Small intestine (tissue), 7 donors: ENCODE data around the gene SEMA4D. TPM values are rescaled to one million over a fixed set of nuclear protein-coding genes. Genes with fewer than 3 reads are reported as not detected.

ENCODE experiments used
- DNase-seq, 2 donors: peaks; one replicate each; pipeline versions ENCODE4 v3.0.0 to v3.0.0-alpha.2; 2013
- FAIRE-seq: peaks from 2 replicates; lab custom pipeline; 2012; peaks lifted over from hg19 to GRCh38; lab: Jason Lieb, UNC
- H3K27ac ChIP-seq, 3 donors: one replicate each; pipeline ENCODE4 v1.5.1; 2013; ENCODE audit warnings: low read length in 2 of 3, mild to moderate bottlenecking in 2 of 3, control low read depth in 1 of 3, inconsistent platforms in 1 of 3, low read depth in 1 of 3, moderate library complexity in 1 of 3
- H3K27me3 ChIP-seq, 3 donors: one replicate each; pipeline ENCODE4 v1.6.1; 2013; ENCODE audit warnings: low read length in 3 of 3, inconsistent platforms in 1 of 3; ENCODE audit not compliant: control insufficient read depth in 3 of 3, insufficient read depth in 3 of 3
- H3K36me3 ChIP-seq, 3 donors: one replicate each; pipeline ENCODE4 v1.6.1; 2013; ENCODE audit warnings: low read length in 3 of 3, inconsistent platforms in 1 of 3, low read depth in 1 of 3, mild to moderate bottlenecking in 1 of 3, moderate library complexity in 1 of 3; ENCODE audit not compliant: control insufficient read depth in 3 of 3, insufficient read depth in 2 of 3
- H3K4me1 ChIP-seq, 3 donors: one replicate each; pipeline ENCODE4 v1.6.1; 2013; ENCODE audit warnings: low read length in 2 of 3, inconsistent platforms in 1 of 3, low read depth in 1 of 3, mild to moderate bottlenecking in 1 of 3, moderate library complexity in 1 of 3; ENCODE audit not compliant: control insufficient read depth in 3 of 3, insufficient read depth in 2 of 3
- H3K4me3 ChIP-seq, 3 donors: one replicate each; pipeline ENCODE4 v1.5.1; 2013; ENCODE audit warnings: low read length in 3 of 3, control low read depth in 1 of 3, inconsistent platforms in 1 of 3, low read depth in 1 of 3, mild to moderate bottlenecking in 1 of 3, moderate library complexity in 1 of 3
- H3K9me3 ChIP-seq, 2 donors: one replicate each; pipeline ENCODE4 v1.6.1; 2013; ENCODE audit warnings: low read depth in 1 of 2, low read length in 1 of 2; ENCODE audit not compliant: control insufficient read depth in 2 of 2, insufficient read depth in 1 of 2
- WGBS, 3 donors: extraction: QIAGEN DNeasy Blood & Tissue Kit; methylation state at CpG; one replicate each; pipeline ENCODE4 v1.1.7; 2013; 5-methylcytosine and 5-hydroxymethylcytosine counted together
- polyA plus RNA-seq, 4 donors: library from polyadenylated mRNA; stranded (reverse) in 3 of 4; unstranded in 1 of 4; fragments of 200-250 nt in 3 of 4; fragments of 120-200 nt in 1 of 4; gene quantifications; one replicate each; pipeline versions ENCODE4 v1.2.1 to v1.2.3, GENCODE V29; 2013
- donor health status: healthy with polysubstance abuse.
- donor health status: control.
- donor health status: control.
- donor health status: Bipolar disorder and iron deficiency.
- donor health status: healthy.

SEMA4D gene
- polyA plus RNA-seq, 4 donors, result 0.67 to 29.7 (median 6.7) TPM

DNA sequence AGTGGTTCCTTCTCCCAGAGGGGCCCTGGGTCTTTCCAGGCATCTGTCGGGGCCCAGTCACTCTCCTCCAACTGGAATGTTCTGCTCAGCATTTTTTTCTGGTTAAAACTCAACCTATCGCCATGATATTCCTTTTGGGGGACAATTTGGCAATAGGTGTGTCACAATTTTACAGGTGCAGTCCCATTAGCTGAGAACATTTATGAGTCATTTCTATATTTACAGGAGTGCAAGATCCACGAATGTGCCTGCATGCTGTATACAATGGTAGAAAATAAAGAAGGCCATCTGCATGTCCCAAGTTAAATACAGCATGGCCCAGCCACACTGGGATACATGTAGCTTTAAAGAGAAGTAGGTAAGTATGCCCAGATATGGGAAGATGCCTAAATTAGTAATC is 28.8 kb upstream of the SEMA4D start:
- peaks cover 0 to 16% (median 8%) of the 10 kb centered on the region in 3 donors for H3K4me1 ChIP-seq
- WGBS, 3 donors, result 64 to 71% (median 70%) methylated on average over 3 of the region's 3 CpGs
- no peak overlapping the region for H3K4me3 ChIP-seq
- peak overlapping the region in 1 of 3 donors; percentile 9 for H3K27ac ChIP-seq
- FAIRE-seq (no peak), DNase-seq (no peak)
- no peaks in the 10 kb centered on the region for H3K27me3 ChIP-seq
- peaks cover 0 to 39% of the 10 kb centered on the region in 2 donors for H3K9me3 ChIP-seq
- no peaks in the 10 kb centered on the region for H3K36me3 ChIP-seq

DNA sequence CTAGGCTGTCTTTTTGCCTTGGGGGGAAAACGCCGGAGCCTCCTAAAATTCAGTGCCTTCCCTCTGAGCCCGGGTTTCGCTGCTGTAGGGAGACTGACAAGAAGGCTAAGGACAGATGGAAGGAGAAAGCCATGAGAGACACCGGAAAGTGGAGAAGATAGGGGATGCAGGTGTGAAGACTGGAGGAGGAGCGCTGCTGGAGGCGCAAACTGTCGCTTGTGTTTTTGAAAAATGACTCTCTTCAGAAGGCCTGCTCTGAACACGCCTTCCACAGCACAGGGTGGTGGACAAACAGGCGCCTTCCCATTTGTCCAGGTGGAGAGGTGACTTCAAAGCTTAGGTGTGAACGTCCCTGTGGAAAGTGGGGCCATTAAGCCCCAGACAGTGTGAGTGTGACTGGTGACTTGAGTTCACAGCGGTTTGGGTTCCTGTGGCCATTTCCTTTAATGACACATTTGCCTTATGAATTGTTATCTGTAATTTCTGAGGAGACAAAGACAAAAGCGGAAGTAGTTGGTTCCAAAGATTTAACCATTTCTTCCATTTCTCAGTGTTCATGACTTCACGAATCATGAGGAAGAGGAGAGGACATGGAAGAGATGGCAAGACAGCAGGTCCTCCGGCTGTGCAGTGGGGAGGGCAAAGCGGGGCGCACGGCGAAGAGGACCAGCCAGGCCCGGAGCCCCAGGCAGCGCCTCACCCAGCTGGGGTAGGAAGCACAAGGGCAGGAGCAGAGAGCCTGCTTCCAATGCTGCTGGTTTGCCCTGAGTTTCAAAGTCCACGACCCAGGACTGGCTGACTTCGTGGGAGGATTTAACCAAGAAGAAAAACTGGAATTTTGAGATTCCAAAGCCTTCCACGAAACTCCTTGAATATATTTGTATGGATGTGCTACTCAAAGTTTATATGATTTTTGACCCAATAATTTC is 27.8 kb upstream of the SEMA4D start:
- Histone ChIP-seq H3K36me3 (no peaks in the 10 kb centered on the region), H3K4me1 (peaks cover 0 to 16% (median 8%) of the 10 kb centered on the region in 3 donors), H3K27ac (peak overlapping the region in 2 of 3 donors; percentile 9 to 53), H3K27me3 (no peaks in the 10 kb centered on the region), H3K4me3 (no peak overlapping the region), H3K9me3 (peaks cover 0 to 30% of the 10 kb centered on the region in 2 donors)
- peak; percentile 55 to 70 for DNase-seq
- FAIRE-seq, result no peak
- WGBS, 3 donors, result 64 to 79% (median 72%) methylated on average over 24 of the region's 24 CpGs

DNA sequence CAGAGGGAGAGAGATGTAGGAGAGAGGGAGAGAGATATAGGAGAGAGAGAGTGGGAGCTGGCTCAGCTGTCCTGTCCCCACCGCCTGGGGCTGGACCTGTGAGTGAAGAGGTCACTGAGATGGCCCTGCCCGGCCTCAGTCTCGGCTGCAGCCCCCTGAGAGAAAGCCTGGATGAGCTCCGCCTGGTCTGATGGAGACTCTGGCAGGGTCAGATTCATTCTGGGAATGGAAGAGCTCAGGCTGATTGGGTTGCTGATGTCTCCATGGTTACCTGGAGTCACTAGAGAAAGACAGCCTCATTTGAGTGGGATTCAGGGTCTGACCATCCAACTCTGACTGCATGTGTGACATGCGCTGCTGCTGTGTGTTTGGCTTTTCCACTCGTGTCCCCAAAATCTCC is 27.1 kb upstream of the SEMA4D start:
- no peaks in the 10 kb centered on the region for H3K27me3 ChIP-seq
- H3K4me3 ChIP-seq, result no peak overlapping the region
- peaks cover 0 to 16% (median 8%) of the 10 kb centered on the region in 3 donors for H3K4me1 ChIP-seq
- 81 to 94% (median 90%) methylated on average over 6 of the region's 6 CpGs for WGBS, 3 donors
- H3K9me3 ChIP-seq, result peaks cover 0 to 24% of the 10 kb centered on the region in 2 donors
- FAIRE-seq (no peak), DNase-seq (no peak)
- H3K27ac ChIP-seq, result peak overlapping the region in 1 of 3 donors; percentile 53
- no peaks in the 10 kb centered on the region for H3K36me3 ChIP-seq

DNA sequence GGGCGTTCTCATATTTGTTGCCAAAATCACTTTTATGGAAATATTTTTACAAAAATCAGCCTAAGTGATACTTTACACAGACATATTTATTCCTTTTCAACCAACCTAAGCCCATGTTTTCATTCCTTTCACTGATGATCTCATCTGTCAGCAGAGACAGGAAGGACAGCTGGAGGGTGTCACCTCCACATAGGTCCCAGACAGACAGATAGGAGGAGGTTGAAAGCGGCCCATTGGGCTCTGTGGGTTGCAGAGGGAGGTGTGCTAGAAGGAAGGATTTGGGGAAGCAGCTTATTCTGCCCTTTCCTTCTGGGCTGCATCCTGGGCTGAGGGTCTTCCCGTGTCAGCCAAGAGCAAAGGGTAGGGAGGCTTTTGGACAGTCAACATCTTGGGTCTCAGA is 26.0 kb upstream of the SEMA4D start:
- Histone ChIP-seq H3K4me3 (no peak overlapping the region), H3K36me3 (no peaks in the 10 kb centered on the region), H3K27ac (peak overlapping the region in 2 of 3 donors; percentile 16 to 67), H3K9me3 (peaks cover 0 to 20% of the 10 kb centered on the region in 2 donors), H3K27me3 (no peaks in the 10 kb centered on the region), H3K4me1 (peaks cover 0 to 16% (median 8%) of the 10 kb centered on the region in 3 donors)
- DNase-seq, result peak in 1 of 2 donors; percentile 16
- no peak for FAIRE-seq
- WGBS, 3 donors, result 59 to 81% (median 63%) methylated on average over 3 of the region's 3 CpGs

DNA sequence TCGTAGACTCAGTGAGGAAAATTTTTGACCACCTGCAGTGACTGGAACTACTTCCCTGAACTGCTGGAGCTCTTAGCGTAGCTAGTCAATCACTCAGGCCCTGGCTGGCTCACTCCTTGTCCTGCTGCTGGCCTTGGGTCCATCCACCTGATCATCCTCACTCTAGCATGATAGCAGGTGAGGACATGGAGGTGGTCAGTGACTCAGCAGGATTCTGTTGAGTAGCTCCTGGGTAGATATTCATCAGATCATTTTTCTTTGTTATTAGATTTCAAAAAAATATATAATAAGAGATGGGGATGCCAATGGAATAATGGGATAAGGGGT is 25.0 kb upstream of the SEMA4D start:
- WGBS, 3 donors, result 82 to 94% (median 86%) methylated on average over 2 of the region's 2 CpGs
- no peak for FAIRE-seq
- no peaks in the 10 kb centered on the region for H3K36me3 ChIP-seq
- H3K27ac ChIP-seq, result peak overlapping the region in 2 of 3 donors; percentile 56 to 62
- no peak for DNase-seq
- H3K9me3 ChIP-seq, result peaks cover 0 to 10% of the 10 kb centered on the region in 2 donors
- no peaks in the 10 kb centered on the region for H3K27me3 ChIP-seq
- H3K4me1 ChIP-seq, result peaks cover 0 to 16% (median 8%) of the 10 kb centered on the region in 3 donors
- no peak overlapping the region for H3K4me3 ChIP-seq

DNA sequence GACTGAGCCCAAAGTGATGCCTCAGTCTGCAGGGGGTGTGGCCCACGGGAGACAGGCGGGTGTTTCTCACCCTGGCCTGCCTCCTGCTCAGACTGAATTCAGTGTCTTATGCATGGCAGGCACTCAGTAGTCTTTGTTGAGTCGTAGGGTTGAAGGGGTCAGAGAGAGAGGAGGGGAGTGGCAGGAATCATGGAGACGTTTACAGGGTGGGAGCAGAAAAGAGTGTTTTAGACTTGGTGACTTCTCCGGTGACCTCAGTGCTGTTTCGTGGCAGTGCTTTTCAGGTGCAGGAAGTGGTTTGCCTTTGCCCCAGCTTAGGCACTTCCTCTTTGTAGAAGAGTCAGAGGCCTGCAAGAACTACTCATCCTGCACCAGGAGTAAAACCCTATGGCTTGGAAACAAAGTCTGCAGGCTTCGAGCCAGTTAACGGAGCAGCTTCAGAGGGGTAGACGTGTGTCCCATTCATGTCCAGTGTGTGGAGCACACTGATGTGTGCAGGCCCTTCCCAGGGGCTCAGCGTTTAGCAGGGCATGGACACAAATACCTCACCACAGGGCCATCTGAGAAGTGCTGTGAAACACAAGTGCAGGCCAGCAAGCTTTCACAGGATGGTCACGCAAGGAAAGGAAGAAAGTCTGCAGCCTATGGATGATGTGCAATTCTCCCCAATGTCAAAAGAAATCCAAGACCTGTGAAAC is 24.5 kb upstream of the SEMA4D start:
- 57 to 75% (median 59%) methylated on average over 11 of the region's 11 CpGs for WGBS, 3 donors
- peak overlapping the region in 2 of 3 donors; percentile 62 to 79 for H3K27ac ChIP-seq
- H3K4me1 ChIP-seq, result peaks cover 0 to 16% (median 8%) of the 10 kb centered on the region in 3 donors
- H3K36me3 ChIP-seq, result no peaks in the 10 kb centered on the region
- FAIRE-seq, result no peak
- H3K27me3 ChIP-seq, result no peaks in the 10 kb centered on the region
- H3K4me3 ChIP-seq, result no peak overlapping the region
- H3K9me3 ChIP-seq, result peaks cover 0 to 6% of the 10 kb centered on the region in 2 donors
- DNase-seq, result peak in 1 of 2 donors; percentile 63

DNA sequence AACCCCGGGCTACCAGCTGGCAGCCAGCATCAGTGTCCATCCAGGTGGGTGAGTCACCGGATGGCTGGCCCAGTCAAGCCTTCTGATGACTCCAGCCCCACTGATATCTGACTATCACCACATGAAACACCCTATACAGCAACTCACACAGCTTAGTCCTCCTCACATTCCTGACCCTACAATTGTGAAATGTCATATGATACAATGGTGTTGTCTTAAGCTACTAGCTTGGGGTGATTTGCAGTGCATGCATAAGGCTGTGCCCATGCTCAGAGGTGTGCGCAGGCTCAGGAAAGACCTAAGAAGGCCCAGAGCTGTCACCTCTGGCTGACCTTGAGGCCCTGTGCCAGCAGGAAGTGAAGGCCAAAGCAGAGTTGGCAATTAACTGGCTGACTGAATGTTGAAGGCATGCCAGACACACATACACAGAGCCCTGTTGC is 21.5 kb upstream of the SEMA4D start:
- DNase-seq (no peak), FAIRE-seq (no peak)
- no peak overlapping the region for H3K27ac ChIP-seq
- no peaks in the 10 kb centered on the region for H3K27me3 ChIP-seq
- H3K4me1 ChIP-seq, result no peaks in the 10 kb centered on the region
- 94 to 100% (median 95%) methylated on average over 3 of the region's 3 CpGs for WGBS, 3 donors
- no peaks in the 10 kb centered on the region for H3K36me3 ChIP-seq
- no peaks in the 10 kb centered on the region for H3K9me3 ChIP-seq
- no peak overlapping the region for H3K4me3 ChIP-seq
